H7 (cell line): ENCODE data around the gene PLA2G4F. TPM values are rescaled to one million over a fixed set of nuclear protein-coding genes. Genes with fewer than 3 reads are reported as not detected.
A peak's percentile ranks its signal among the peaks of the same experiment; 100 is the strongest.

Source experiments
- DNase-seq: peaks from one replicate; pipeline ENCODE4 v3.0.0; 2012
- H3K27me3 ChIP-seq: 2 replicates; pipeline ENCODE4 v1.6.0; 2011; ENCODE audit warnings: mild to moderate bottlenecking, low read length; ENCODE audit not compliant: control insufficient read depth, insufficient read depth
- H3K36me3 ChIP-seq: replicated peaks from 2 replicates; pipeline ENCODE4 v1.5.1; 2011; ENCODE audit warnings: low read length; ENCODE audit not compliant: control insufficient read depth, insufficient read depth
- H3K4me3 ChIP-seq: 2 replicates; pipeline ENCODE4 v1.5.1; 2011; ENCODE audit warnings: low read depth, mild to moderate bottlenecking, control low read depth, low read length, moderate library complexity; ENCODE audit not compliant: insufficient read depth
- total RNA-seq: library from RNA; depleted of rRNA; stranded (reverse); fragments of >200 nt; shearing (Covaris generic); gene quantifications from 2 replicates; pipeline ENCODE4 v1.2.3, GENCODE V29; 2014

Gene PLA2G4F
- total RNA-seq, 1 experiment from 2014 or later = not detected

- DNase-seq = no peak
- Histone ChIP-seq H3K36me3 (no peaks in the 10 kb centered on the region), H3K27me3 (no peaks in the 10 kb centered on the region), H3K4me3 (no peak overlapping the region)
Measured at GRCh38 chr15:42136513-42136912, 19.9 kb downstream of the PLA2G4F start.

GRCh38 chr15:42135351-42135750 lies 21.1 kb downstream of the PLA2G4F start:
- no peaks in the 10 kb centered on the region for H3K36me3 ChIP-seq
- H3K27me3 ChIP-seq = no peaks in the 10 kb centered on the region
- H3K4me3 ChIP-seq = no peak overlapping the region
- no peak for DNase-seq

GRCh38 chr15:42134617-42135245 lies 21.7 kb downstream of the PLA2G4F start:
- no peak overlapping the region for H3K4me3 ChIP-seq
- no peaks in the 10 kb centered on the region for H3K27me3 ChIP-seq
- DNase-seq = no peak
- no peaks in the 10 kb centered on the region for H3K36me3 ChIP-seq

- no peak overlapping the region for H3K4me3 ChIP-seq
- H3K36me3 ChIP-seq = no peaks in the 10 kb centered on the region
- peak; percentile 81 for DNase-seq
- no peaks in the 10 kb centered on the region for H3K27me3 ChIP-seq
Measured at GRCh38 chr15:42133886-42134502, 22.4 kb downstream of the PLA2G4F start.

GRCh38 chr15:42133356-42133755 lies 23.1 kb downstream of the PLA2G4F start:
- H3K36me3 ChIP-seq = no peaks in the 10 kb centered on the region
- H3K4me3 ChIP-seq = no peak overlapping the region
- DNase-seq = no peak
- no peaks in the 10 kb centered on the region for H3K27me3 ChIP-seq

GRCh38 chr15:42131826-42132806 lies 24.3 kb downstream of the PLA2G4F start:
- peak; percentile 46 for DNase-seq
- Histone ChIP-seq H3K27me3 (no peaks in the 10 kb centered on the region), H3K36me3 (no peaks in the 10 kb centered on the region), H3K4me3 (no peak overlapping the region)

- H3K4me3 ChIP-seq = no peak overlapping the region
- no peaks in the 10 kb centered on the region for H3K27me3 ChIP-seq
- no peaks in the 10 kb centered on the region for H3K36me3 ChIP-seq
- no peak for DNase-seq
Measured at GRCh38 chr15:42131006-42131405, 25.4 kb downstream of the PLA2G4F start.

GRCh38 chr15:42130246-42130986 lies 26.0 kb downstream of the PLA2G4F start:
- Histone ChIP-seq H3K4me3 (no peak overlapping the region), H3K36me3 (no peaks in the 10 kb centered on the region), H3K27me3 (no peaks in the 10 kb centered on the region)
- DNase-seq = no peak

GRCh38 chr15:42129364-42129763 lies 27.1 kb downstream of the PLA2G4F start:
- no peaks in the 10 kb centered on the region for H3K27me3 ChIP-seq
- no peaks in the 10 kb centered on the region for H3K36me3 ChIP-seq
- no peak for DNase-seq
- H3K4me3 ChIP-seq = no peak overlapping the region

- Histone ChIP-seq H3K27me3 (no peaks in the 10 kb centered on the region), H3K4me3 (no peak overlapping the region), H3K36me3 (no peaks in the 10 kb centered on the region)
- DNase-seq = no peak
Measured at GRCh38 chr15:42128476-42128875, 28.0 kb downstream of the PLA2G4F start.

- H3K4me3 ChIP-seq = no peak overlapping the region
- no peak for DNase-seq
- no peaks in the 10 kb centered on the region for H3K36me3 ChIP-seq
- H3K27me3 ChIP-seq = no peaks in the 10 kb centered on the region
Measured at GRCh38 chr15:42123546-42123945, 32.9 kb downstream of the PLA2G4F start.

- Histone ChIP-seq H3K4me3 (no peak overlapping the region), H3K27me3 (no peaks in the 10 kb centered on the region), H3K36me3 (no peaks in the 10 kb centered on the region)
- DNase-seq = no peak
Measured at GRCh38 chr15:42121682-42122081, 34.8 kb downstream of the PLA2G4F start.

- Histone ChIP-seq H3K4me3 (no peak overlapping the region), H3K27me3 (no peaks in the 10 kb centered on the region), H3K36me3 (no peaks in the 10 kb centered on the region)
- DNase-seq = no peak
Measured at GRCh38 chr15:42121021-42121420, 35.4 kb downstream of the PLA2G4F start.

GRCh38 chr15:42120285-42120684 lies 36.2 kb downstream of the PLA2G4F start:
- Histone ChIP-seq H3K27me3 (no peaks in the 10 kb centered on the region), H3K36me3 (no peaks in the 10 kb centered on the region), H3K4me3 (no peak overlapping the region)
- DNase-seq = no peak
